Smooth muscle cell (in vitro differentiated cells): ENCODE results near the gene TSPAN11. TPM values are rescaled to one million over a fixed set of nuclear protein-coding genes. Genes with fewer than 3 reads are reported as not detected.

Source experiments
- DNase-seq: peaks from one replicate; lab custom pipeline; 2025; ENCODE audit not compliant: unreplicated experiment; lab: John Stamatoyannopoulos, UW
- H2AFZ ChIP-seq: fragments of 200-600 bp; sonication (generic); 2 replicates; pipeline ENCODE4 v1.6.0; 2016; ENCODE audit warnings: antibody characterized with exemption, low read depth, mild to moderate bottlenecking
- H3F3A ChIP-seq: fragments of 200-600 bp; sonication (generic); 2 replicates; pipeline ENCODE4 v1.6.0; 2017; ENCODE audit warnings: antibody characterized with exemption, low read depth
- H3K27ac ChIP-seq: fragments of 200-600 bp; sonication (generic); 2 replicates; pipeline ENCODE4 v1.5.1; 2016; ENCODE audit warnings: low read depth, mild to moderate bottlenecking
- H3K27me3 ChIP-seq: fragments of 200-600 bp; sonication (generic); 2 replicates; pipeline ENCODE4 v1.6.1; 2016; ENCODE audit warnings: low read depth, mild to moderate bottlenecking
- H3K36me3 ChIP-seq: fragments of 200-600 bp; sonication (generic); 2 replicates; pipeline ENCODE4 v1.5.1; 2016; ENCODE audit warnings: low read depth
- H3K4me1 ChIP-seq: fragments of 200-600 bp; sonication (generic); 2 replicates; pipeline ENCODE4 v1.5.1; 2016; ENCODE audit warnings: low read depth
- H3K4me2 ChIP-seq: fragments of 200-600 bp; sonication (generic); 2 replicates; pipeline ENCODE4 v1.6.0; 2016; ENCODE audit warnings: mild to moderate bottlenecking
- H3K4me3 ChIP-seq: fragments of 200-600 bp; sonication (generic); 2 replicates; pipeline ENCODE4 v1.5.1; 2016; ENCODE audit warnings: mild to moderate bottlenecking
- H3K79me2 ChIP-seq: fragments of 200-600 bp; sonication (generic); 2 replicates; pipeline ENCODE4 v1.6.0; 2016; ENCODE audit warnings: low read depth, mild to moderate bottlenecking
- H3K9ac ChIP-seq: fragments of 200-600 bp; sonication (generic); 2 replicates; pipeline ENCODE4 v1.6.0; 2016; ENCODE audit warnings: low read depth
- H3K9me3 ChIP-seq: fragments of 200-600 bp; sonication (generic); replicated peaks from 2 replicates; pipeline ENCODE4 v1.5.1; 2016; ENCODE audit warnings: low read depth
- H4K20me1 ChIP-seq: fragments of 200-600 bp; sonication (generic); 2 replicates; pipeline ENCODE4 v1.6.0; 2016; ENCODE audit warnings: low read depth
- WGBS: methylation state at CpG from one replicate; pipeline ENCODE4 v1.1.7; 2016; ENCODE audit warnings: low lambda C conversion rate; 5-methylcytosine and 5-hydroxymethylcytosine counted together
- polyA plus RNA-seq: library from polyadenylated mRNA; unstranded; fragments of >200 nt; fragmentation: Nextera tagmentation; extraction: Ambion mirVana; gene quantifications from 2 replicates; pipeline ENCODE4 v1.2.1, GENCODE V29; 2016
- total RNA-seq: library from RNA; depleted of rRNA; stranded (reverse); fragments of >200 nt; gene quantifications from 2 replicates; pipeline ENCODE4 v1.2.3, GENCODE V29; 2014
- TF ChIP-seq, protein P1 (sequence below): fragments of 200-600 bp; sonication (generic); IDR thresholded peaks from 2 replicates; pipeline ENCODE4 v1.5.1; 2017; ENCODE audit warnings: borderline replicate concordance, mild to moderate bottlenecking, antibody characterized with exemption; ENCODE audit not compliant: insufficient read depth, poor library complexity, severe bottlenecking

The TSPAN11 gene, protein sequence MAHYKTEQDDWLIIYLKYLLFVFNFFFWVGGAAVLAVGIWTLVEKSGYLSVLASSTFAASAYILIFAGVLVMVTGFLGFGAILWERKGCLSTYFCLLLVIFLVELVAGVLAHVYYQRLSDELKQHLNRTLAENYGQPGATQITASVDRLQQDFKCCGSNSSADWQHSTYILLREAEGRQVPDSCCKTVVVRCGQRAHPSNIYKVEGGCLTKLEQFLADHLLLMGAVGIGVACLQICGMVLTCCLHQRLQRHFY
- total RNA-seq (2.8 and 5.8 TPM in 2 replicates), polyA plus RNA-seq (2.6 and 3.0 TPM in 2 replicates)

DNA sequence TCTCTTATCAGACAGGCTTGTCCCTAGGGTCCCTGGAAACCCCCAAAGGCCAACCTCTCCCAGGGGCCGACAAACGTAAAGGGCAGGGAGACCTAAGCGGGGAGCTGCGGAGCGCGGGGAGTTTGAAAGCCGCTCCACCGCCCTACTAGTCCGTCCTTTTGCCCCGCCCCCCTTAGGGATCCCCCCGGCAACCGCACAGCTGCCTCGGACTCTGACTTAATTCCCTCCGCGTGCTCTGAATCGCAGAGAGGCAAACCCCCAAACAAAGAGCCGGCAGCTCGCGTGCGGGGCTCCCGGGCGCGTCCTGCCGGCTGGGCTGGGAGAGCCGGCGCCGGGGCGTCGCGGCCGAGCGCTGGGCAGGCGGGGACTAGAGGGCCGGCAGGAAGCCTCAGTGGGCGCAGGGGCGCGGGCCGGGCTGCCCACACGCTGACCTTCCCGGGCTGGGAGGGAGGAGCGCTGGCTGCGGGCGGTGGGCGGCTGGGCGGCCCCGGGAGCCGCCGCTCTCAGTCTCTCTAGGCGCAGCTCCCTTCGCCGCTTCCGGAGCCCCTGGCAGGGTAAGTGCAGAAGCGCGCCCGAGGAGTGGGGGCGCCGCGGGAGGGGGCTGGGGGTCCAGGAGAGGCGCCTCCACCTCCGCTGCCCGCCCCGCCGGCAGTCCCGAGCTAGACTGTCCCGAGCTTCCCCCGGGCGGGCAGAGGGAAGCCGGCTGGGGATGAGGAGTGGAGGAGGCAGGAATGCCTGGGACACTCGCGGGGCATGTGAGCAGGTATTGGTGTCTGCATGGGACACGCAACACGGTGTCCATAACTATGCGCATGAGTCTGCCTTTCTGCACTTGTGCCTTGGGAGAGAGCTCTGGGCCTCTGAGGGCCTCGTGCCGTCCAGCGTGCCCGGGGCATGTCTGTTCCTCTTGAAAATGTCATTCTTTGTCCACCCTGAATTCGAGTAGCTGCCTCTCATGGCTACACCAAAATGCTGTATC is at the start of gene TSPAN11:
TSS of gene TSPAN11 (plus strand) at position 506 of the 979 bp plus-strand sequence. CDS start 27,244 bp downstream, outside the sequence.
- Histone ChIP-seq H3K4me3 (peak within 1 kb of the TSS; percentile 55), H3K4me2 (peak within 1 kb of the TSS; percentile 93), H3F3A (no peaks in the 10 kb centered on the region), H4K20me1 (no peaks in the 10 kb centered on the region), H3K27ac (no peak within 1 kb of the TSS), H3K9ac (peak within 1 kb of the TSS; percentile 51), H3K9me3 (no peaks in the 10 kb centered on the region), H2AFZ (peak within 1 kb of the TSS; percentile 95), H3K79me2 (no peaks in the 10 kb centered on the region), H3K27me3 (no peaks in the 10 kb centered on the region), H3K36me3 (no peaks in the 10 kb centered on the region), H3K4me1 (peaks cover 14% of the 10 kb centered on the region)
- DNase-seq, result peak; percentile 36
- TF ChIP-seq, protein P1, sequence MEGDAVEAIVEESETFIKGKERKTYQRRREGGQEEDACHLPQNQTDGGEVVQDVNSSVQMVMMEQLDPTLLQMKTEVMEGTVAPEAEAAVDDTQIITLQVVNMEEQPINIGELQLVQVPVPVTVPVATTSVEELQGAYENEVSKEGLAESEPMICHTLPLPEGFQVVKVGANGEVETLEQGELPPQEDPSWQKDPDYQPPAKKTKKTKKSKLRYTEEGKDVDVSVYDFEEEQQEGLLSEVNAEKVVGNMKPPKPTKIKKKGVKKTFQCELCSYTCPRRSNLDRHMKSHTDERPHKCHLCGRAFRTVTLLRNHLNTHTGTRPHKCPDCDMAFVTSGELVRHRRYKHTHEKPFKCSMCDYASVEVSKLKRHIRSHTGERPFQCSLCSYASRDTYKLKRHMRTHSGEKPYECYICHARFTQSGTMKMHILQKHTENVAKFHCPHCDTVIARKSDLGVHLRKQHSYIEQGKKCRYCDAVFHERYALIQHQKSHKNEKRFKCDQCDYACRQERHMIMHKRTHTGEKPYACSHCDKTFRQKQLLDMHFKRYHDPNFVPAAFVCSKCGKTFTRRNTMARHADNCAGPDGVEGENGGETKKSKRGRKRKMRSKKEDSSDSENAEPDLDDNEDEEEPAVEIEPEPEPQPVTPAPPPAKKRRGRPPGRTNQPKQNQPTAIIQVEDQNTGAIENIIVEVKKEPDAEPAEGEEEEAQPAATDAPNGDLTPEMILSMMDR, result no peak
- WGBS, result 9% methylated on average over 53 of the region's 78 CpGs

DNA sequence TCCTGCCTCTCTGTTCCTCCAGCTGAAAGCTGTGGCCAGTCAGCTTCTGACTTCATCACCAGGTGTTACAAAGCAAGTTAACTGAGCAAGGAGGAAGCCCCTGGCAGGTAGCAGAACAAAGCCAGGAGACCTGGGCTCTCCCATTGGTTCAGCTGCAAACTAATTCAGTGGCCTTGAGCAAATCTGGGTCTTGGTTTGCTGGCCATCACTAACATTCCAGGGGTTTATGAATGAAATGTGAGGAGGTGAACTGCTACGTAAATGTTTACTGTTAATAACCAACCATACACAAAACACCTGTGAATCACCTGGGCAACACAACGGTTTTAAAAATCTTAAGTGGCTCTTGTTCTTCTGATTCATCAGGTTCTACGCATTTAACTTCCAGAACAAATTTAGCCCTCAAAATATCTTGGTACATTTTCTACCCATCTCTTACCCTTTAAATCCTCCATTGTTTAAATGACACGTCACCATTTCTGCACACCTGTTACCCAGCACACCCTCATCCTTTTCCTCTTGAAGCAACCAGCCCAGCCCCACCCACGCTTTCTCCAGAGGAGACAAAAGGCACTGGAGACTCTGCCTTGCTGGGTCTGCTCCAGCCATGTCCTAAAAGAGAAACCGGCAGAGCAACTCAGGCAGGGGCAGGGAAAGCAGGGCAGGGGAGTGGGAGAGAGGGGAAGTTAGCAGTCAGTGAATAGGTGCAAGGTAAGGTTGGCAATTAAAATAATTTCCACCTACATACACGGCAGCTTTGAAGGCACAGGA is 49.3 kb upstream of the TSPAN11 start:
- H3K9ac ChIP-seq, result no peak overlapping the region
- H3K27me3 ChIP-seq, result peaks cover 8% of the 10 kb centered on the region
- H3K27ac ChIP-seq, result no peak overlapping the region
- WGBS, result 81% methylated on average over 7 of the region's 7 CpGs
- no peaks in the 10 kb centered on the region for H3K9me3 ChIP-seq
- no peaks in the 10 kb centered on the region for H3K4me1 ChIP-seq
- no peak overlapping the region for H2AFZ ChIP-seq
- H4K20me1 ChIP-seq, result no peaks in the 10 kb centered on the region
- no peaks in the 10 kb centered on the region for H3K79me2 ChIP-seq
- no peak overlapping the region for H3K4me2 ChIP-seq
- H3K36me3 ChIP-seq, result no peaks in the 10 kb centered on the region
- TF ChIP-seq, protein P1, result no peak
- no peak for DNase-seq
- H3K4me3 ChIP-seq, result no peak overlapping the region
- no peaks in the 10 kb centered on the region for H3F3A ChIP-seq

DNA sequence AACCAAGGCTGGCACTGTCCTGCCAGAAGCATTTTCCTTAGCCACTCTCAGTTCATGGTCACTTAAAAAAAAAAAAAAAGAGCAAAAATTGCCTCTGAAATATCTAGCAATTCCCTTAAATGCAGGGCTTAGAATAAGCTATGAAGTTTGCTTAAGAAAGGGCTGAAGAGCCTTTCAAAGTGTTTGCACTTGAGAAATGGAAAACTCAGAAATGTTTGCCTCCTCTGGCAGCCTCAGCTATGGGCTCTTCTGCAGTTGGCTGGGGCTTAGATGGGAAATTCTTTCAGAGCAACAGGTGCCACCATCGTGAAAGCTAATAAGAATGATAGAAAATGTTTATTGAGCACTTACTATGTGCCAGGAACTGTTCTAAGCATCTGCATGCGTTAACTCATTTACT is 48.5 kb upstream of the TSPAN11 start:
- no peak overlapping the region for H3K4me3 ChIP-seq
- H3K4me2 ChIP-seq, result no peak overlapping the region
- no peak overlapping the region for H2AFZ ChIP-seq
- no peak for DNase-seq
- no peaks in the 10 kb centered on the region for H3K79me2 ChIP-seq
- H3K27ac ChIP-seq, result no peak overlapping the region
- TF ChIP-seq, protein P1, result no peak
- no peaks in the 10 kb centered on the region for H3F3A ChIP-seq
- no peaks in the 10 kb centered on the region for H4K20me1 ChIP-seq
- H3K36me3 ChIP-seq, result no peaks in the 10 kb centered on the region
- H3K9me3 ChIP-seq, result no peaks in the 10 kb centered on the region
- WGBS, result 94% methylated on average over 2 of the region's 2 CpGs
- H3K9ac ChIP-seq, result no peak overlapping the region
- H3K27me3 ChIP-seq, result peaks cover 8% of the 10 kb centered on the region
- H3K4me1 ChIP-seq, result no peaks in the 10 kb centered on the region
